AG10803 (cell line): Measurements from ENCODE around the gene ZNF326.

ENCODE experiments used
- DNase-seq: peaks from one replicate; pipeline ENCODE4 v3.0.0; 2010; ENCODE audit warnings: low read depth
- H3K4me3 ChIP-seq: 2 replicates; pipeline ENCODE4 v1.5.1; 2011; ENCODE audit warnings: mild to moderate bottlenecking, low read length, control low read depth
- TF ChIP-seq, protein P1 (sequence below): conservative IDR thresholded peaks from 2 replicates; pipeline ENCODE4 v1.5.1; 2011; ENCODE audit warnings: mild to moderate bottlenecking, low read length, control low read depth, inconsistent platforms

The ZNF326 gene, protein sequence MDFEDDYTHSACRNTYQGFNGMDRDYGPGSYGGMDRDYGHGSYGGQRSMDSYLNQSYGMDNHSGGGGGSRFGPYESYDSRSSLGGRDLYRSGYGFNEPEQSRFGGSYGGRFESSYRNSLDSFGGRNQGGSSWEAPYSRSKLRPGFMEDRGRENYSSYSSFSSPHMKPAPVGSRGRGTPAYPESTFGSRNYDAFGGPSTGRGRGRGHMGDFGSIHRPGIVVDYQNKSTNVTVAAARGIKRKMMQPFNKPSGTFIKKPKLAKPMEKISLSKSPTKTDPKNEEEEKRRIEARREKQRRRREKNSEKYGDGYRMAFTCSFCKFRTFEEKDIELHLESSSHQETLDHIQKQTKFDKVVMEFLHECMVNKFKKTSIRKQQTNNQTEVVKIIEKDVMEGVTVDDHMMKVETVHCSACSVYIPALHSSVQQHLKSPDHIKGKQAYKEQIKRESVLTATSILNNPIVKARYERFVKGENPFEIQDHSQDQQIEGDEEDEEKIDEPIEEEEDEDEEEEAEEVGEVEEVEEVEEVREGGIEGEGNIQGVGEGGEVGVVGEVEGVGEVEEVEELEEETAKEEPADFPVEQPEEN

GRCh38 chr1:89994805-89995597 is at the start of gene ZNF326:
Gene ZNF326 (plus strand): TSS chr1:89995110. CDS start chr1:89995258, 148 bp downstream.
- TF ChIP-seq, protein P1, sequence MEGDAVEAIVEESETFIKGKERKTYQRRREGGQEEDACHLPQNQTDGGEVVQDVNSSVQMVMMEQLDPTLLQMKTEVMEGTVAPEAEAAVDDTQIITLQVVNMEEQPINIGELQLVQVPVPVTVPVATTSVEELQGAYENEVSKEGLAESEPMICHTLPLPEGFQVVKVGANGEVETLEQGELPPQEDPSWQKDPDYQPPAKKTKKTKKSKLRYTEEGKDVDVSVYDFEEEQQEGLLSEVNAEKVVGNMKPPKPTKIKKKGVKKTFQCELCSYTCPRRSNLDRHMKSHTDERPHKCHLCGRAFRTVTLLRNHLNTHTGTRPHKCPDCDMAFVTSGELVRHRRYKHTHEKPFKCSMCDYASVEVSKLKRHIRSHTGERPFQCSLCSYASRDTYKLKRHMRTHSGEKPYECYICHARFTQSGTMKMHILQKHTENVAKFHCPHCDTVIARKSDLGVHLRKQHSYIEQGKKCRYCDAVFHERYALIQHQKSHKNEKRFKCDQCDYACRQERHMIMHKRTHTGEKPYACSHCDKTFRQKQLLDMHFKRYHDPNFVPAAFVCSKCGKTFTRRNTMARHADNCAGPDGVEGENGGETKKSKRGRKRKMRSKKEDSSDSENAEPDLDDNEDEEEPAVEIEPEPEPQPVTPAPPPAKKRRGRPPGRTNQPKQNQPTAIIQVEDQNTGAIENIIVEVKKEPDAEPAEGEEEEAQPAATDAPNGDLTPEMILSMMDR = no peak
- peak; percentile 93 for DNase-seq
- peak within 1 kb of the TSS; percentile 86 for H3K4me3 ChIP-seq

- H3K4me3 ChIP-seq = no peak overlapping the region
- TF ChIP-seq, protein P1 = no peak
- DNase-seq = no peak
These were observed 48.9 kb upstream of the ZNF326 start for GRCh38 chr1:89945852-89946476.

DNA sequence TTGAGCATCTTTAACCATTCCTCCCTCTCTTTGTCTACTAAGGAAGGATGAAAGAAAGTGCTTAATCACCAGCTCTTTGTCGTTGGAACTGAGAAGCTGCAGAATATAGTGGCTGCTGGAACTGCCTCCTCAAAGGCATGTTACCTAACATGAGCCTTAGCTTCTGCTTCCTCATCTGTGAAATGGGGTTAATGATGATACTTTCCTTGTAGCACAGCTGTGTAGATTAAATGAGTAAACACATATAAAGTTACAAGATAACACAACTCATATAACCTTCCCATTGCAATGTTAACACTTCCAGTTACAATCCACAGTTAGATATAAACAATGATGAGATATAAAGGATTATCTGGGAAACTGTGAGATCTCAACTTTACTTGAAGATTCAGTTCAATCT is 48.4 kb upstream of the ZNF326 start:
- no peak overlapping the region for H3K4me3 ChIP-seq
- TF ChIP-seq, protein P1 = no peak
- DNase-seq = no peak

- H3K4me3 ChIP-seq = no peak overlapping the region
- TF ChIP-seq, protein P1 = no peak
- DNase-seq = no peak
These were observed 46.1 kb upstream of the ZNF326 start for GRCh38 chr1:89948722-89949345.

DNA sequence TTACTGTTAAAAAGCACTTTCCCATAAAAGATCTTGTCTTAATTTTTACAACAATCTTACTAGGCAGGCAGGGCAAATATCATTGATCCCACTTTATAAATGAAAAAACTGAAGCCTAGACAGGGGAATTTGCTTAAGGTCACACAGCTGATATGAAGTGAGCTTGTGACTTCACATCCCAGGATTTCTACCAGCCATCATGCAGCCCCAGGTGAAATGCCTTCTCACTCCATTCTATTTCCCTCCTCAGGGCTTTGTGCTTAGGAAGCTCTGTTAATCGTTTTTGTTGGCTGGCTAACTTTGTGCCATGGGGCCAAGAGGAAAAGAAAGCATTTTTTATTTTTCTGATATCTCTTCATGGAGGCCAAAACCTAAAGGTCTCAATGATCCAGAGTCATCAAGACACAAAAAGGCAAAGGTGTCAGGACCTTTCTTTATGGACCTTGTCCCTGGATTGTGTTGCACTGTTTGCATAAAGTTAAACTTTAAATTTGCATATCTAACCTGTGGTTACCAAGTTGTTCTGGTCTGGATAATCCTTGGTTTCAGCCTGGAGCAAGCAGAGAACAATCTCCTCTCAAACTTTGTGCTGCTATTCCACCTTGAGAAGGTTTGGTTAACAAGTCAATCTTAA is 44.8 kb upstream of the ZNF326 start:
- TF ChIP-seq, protein P1 = no peak
- H3K4me3 ChIP-seq = no peak overlapping the region
- DNase-seq = no peak

GRCh38 chr1:89950703-89951102 is 44.2 kb upstream of the ZNF326 start:
- no peak for DNase-seq
- H3K4me3 ChIP-seq = no peak overlapping the region
- TF ChIP-seq, protein P1 = no peak
